Prostate gland (tissue), 2 donors: ENCODE data around the gene PLEKHM3. TPM values are rescaled to one million over a fixed set of nuclear protein-coding genes. Genes with fewer than 3 reads are reported as not detected.

ENCODE experiments used
- DNase-seq: peaks from one replicate; pipeline ENCODE4 v3.0.0-alpha.2; 2019; ENCODE audit warnings: low spot score
- H3K27ac ChIP-seq, 2 donors: fragments of 200-600 bp; sonication (generic); 2 replicates each; pipeline ENCODE4 v1.5.1; 2017 to 2019
- H3K27me3 ChIP-seq: fragments of 200-600 bp; sonication (generic); replicated peaks from 2 replicates; pipeline ENCODE4 v1.5.1; 2019; ENCODE audit not compliant: insufficient read depth
- H3K36me3 ChIP-seq, 2 donors: fragments of 200-600 bp; sonication (generic); 1 replicate in 1 of 2; 2 replicates in 1 of 2; pipeline versions ENCODE4 v1.5.1 to v1.8.1; 2017 to 2019
- H3K4me1 ChIP-seq: fragments of 200-600 bp; sonication (generic); replicated peaks from 2 replicates; pipeline ENCODE4 v1.5.1; 2019
- H3K4me3 ChIP-seq, 2 donors: fragments of 200-600 bp; sonication (generic); 2 replicates each; pipeline ENCODE4 v1.5.1; 2017 to 2019
- H3K9me3 ChIP-seq: fragments of 200-600 bp; sonication (generic); 2 replicates; pipeline ENCODE4 v1.5.1; 2017
- CTCF ChIP-seq, 4 experiments: fragments of 200-600 bp in 2 of 4; fragments of 450-650 bp in 2 of 4; sonication (generic) in 2 of 4; IDR thresholded peaks; 1 replicate in 3 of 4; 2 replicates in 1 of 4; pipeline ENCODE4 v1.5.1; 2016 to 2019; ENCODE audit warnings: antibody characterized with exemption in 4 of 4, mild to moderate bottlenecking in 2 of 4, moderate library complexity in 2 of 4
- POLR2A ChIP-seq: fragments of 450-650 bp; IDR thresholded peaks from one replicate; pipeline ENCODE4 v1.6.1; 2016; ENCODE audit warnings: antibody characterized with exemption, mild to moderate bottlenecking
- POLR2AphosphoS5 ChIP-seq: sonication (generic); formaldehyde crosslinking; IDR thresholded peaks from one replicate; pipeline ENCODE4 v1.6.1; 2017; ENCODE audit warnings: antibody characterized with exemption
- WGBS: methylation state at CpG from one replicate; pipeline ENCODE4 v1.1.5; 2018; 5-methylcytosine and 5-hydroxymethylcytosine counted together
- intact Hi-C: fragments of 100-400 bp; cut with DNase I; formaldehyde crosslinking; loops from one replicate; pipeline ENCODE4 v1.14.2; 2022
- total RNA-seq, 2 donors: library from RNA; depleted of rRNA; stranded (reverse); fragments of >200 nt; gene quantifications; one replicate each; pipeline ENCODE4 v1.1.0, GENCODE V29; 2016

Gene PLEKHM3
- total RNA-seq, 2 donors from 2014 or later: 17.0 to 28.6 TPM

GRCh38 chr2:207920721-207921120 lies 104.6 kb downstream of the PLEKHM3 start:
- DNase-seq: no peak
- Histone ChIP-seq H3K4me3 (no peak overlapping the region), H3K9me3 (no peaks in the 10 kb centered on the region), H3K27me3 (no peaks in the 10 kb centered on the region), H3K36me3 (no peaks in the 10 kb centered on the region), H3K4me1 (no peaks in the 10 kb centered on the region), H3K27ac (no peak overlapping the region)
- intact Hi-C loops: no loop called here
- 76% methylated on average over 6 of the region's 6 CpGs for WGBS
- TF ChIP-seq POLR2A: no peak
- no peak for TF ChIP-seq CTCF (IDR thresholded peaks at IDR 0.05)
- no peak for TF ChIP-seq POLR2AphosphoS5

DNA sequence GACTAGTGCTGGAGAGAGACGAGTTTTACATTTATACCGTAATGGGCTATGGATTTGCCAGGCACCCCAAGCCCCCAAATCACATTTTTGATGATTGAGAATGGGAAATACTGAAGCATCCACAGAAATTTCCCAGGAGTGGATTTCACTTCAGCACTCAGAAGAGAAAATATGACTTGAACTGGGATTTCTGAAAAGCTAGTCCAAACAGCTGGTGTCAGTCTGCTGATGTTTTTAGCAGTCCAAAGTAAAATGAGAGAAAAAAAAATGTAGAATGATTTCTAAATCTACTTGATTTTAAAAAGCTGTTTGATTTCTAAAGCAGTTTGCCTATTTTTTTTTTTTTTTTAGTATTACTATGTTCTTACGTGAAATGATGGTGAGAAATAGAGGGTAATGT lies 105.0 kb downstream of the PLEKHM3 start:
- intact Hi-C loops: no loop called here
- Histone ChIP-seq H3K36me3 (no peaks in the 10 kb centered on the region), H3K27me3 (no peaks in the 10 kb centered on the region), H3K4me3 (no peak overlapping the region), H3K27ac (no peak overlapping the region), H3K4me1 (no peaks in the 10 kb centered on the region), H3K9me3 (no peaks in the 10 kb centered on the region)
- TF ChIP-seq POLR2AphosphoS5: no peak
- TF ChIP-seq CTCF (IDR thresholded peaks at IDR 0.05): no peak
- no peak for TF ChIP-seq POLR2A
- no peak for DNase-seq
- WGBS: 75% methylated on average over 3 of the region's 3 CpGs

GRCh38 chr2:207919164-207919919 lies 106.0 kb downstream of the PLEKHM3 start:
- H3K4me3 ChIP-seq: no peak overlapping the region
- H3K4me1 ChIP-seq: no peaks in the 10 kb centered on the region
- H3K27me3 ChIP-seq: no peaks in the 10 kb centered on the region
- WGBS: 78% methylated on average over 8 of the region's 8 CpGs
- intact Hi-C loops: no loop called here
- no peaks in the 10 kb centered on the region for H3K36me3 ChIP-seq
- H3K9me3 ChIP-seq: no peaks in the 10 kb centered on the region
- TF ChIP-seq POLR2AphosphoS5 (no peak), POLR2A (no peak), CTCF (IDR thresholded peaks at IDR 0.05) (no peak)
- no peak overlapping the region for H3K27ac ChIP-seq
- DNase-seq: no peak

DNA sequence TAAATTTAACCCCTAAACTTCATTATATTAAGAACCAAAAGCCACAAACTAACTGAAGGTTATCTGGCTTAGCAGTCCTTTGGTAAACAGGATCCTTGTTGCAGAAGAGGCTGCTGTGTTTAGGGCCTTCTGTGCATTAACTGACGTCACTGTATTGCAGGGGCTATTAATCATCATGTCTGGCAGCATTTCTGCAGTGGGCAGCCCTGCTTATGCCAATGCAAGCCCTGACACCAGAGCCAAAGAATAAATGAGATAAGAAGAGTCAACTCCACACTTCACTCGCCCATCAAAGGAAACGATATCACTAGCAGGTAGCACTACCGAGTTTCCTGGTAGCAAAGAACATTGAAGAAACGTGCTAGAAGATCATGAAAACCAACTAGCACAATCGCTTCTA lies 110.6 kb downstream of the PLEKHM3 start:
- Histone ChIP-seq H3K9me3 (no peaks in the 10 kb centered on the region), H3K4me3 (no peak overlapping the region), H3K4me1 (no peaks in the 10 kb centered on the region), H3K27ac (no peak overlapping the region), H3K36me3 (no peaks in the 10 kb centered on the region), H3K27me3 (no peaks in the 10 kb centered on the region)
- no peak for DNase-seq
- 97% methylated on average over 6 of the region's 6 CpGs for WGBS
- intact Hi-C loops: no loop called here
- TF ChIP-seq CTCF (IDR thresholded peaks at IDR 0.05) (no peak), POLR2A (no peak), POLR2AphosphoS5 (no peak)

GRCh38 chr2:207913772-207914358 lies 111.5 kb downstream of the PLEKHM3 start:
- Histone ChIP-seq H3K4me1 (no peaks in the 10 kb centered on the region), H3K4me3 (no peak overlapping the region), H3K27ac (no peak overlapping the region), H3K9me3 (no peaks in the 10 kb centered on the region), H3K36me3 (no peaks in the 10 kb centered on the region), H3K27me3 (no peaks in the 10 kb centered on the region)
- DNase-seq: no peak
- TF ChIP-seq CTCF (IDR thresholded peaks at IDR 0.05) (no peak), POLR2A (no peak), POLR2AphosphoS5 (no peak)
- intact Hi-C loops: no loop called here
- 95% methylated on average over 14 of the region's 14 CpGs for WGBS
